ENCODE results near the gene TMEM51.

The TMEM51 gene

GRCh38 chr1:15207829-15208429, 54.4 kb downstream of the TMEM51 start:
- DNase-seq (ENCODE audit: low read depth) = no peak
- H3K4me3 ChIP-seq (ENCODE audit: control insufficient read depth, low read depth, low read length) = no peak overlapping the region
- TF ChIP-seq CTCF (conservative IDR thresholded peaks at IDR 0.05; ENCODE audit: control insufficient read depth, insufficient read depth, low read depth, low read length) = no peak

- no peak for TF ChIP-seq CTCF (conservative IDR thresholded peaks at IDR 0.05; ENCODE audit: control insufficient read depth, insufficient read depth, low read depth, low read length)
- no peak for DNase-seq (ENCODE audit: low read depth)
- no peak overlapping the region for H3K4me3 ChIP-seq (ENCODE audit: control insufficient read depth, low read depth, low read length)
These were observed 57.3 kb downstream of the TMEM51 start for GRCh38 chr1:15210651-15211375.

GRCh38 chr1:15211424-15211823, 57.9 kb downstream of the TMEM51 start:
- TF ChIP-seq CTCF (conservative IDR thresholded peaks at IDR 0.05; ENCODE audit: control insufficient read depth, insufficient read depth, low read depth, low read length) = no peak
- H3K4me3 ChIP-seq (ENCODE audit: control insufficient read depth, low read depth, low read length) = no peak overlapping the region
- DNase-seq (ENCODE audit: low read depth) = no peak

GRCh38 chr1:15212216-15212953, 58.8 kb downstream of the TMEM51 start:
- H3K4me3 ChIP-seq (ENCODE audit: control insufficient read depth, low read depth, low read length) = no peak overlapping the region
- no peak for DNase-seq (ENCODE audit: low read depth)
- TF ChIP-seq CTCF (conservative IDR thresholded peaks at IDR 0.05; ENCODE audit: control insufficient read depth, insufficient read depth, low read depth, low read length) = no peak

GRCh38 chr1:15212954-15213291, 59.4 kb downstream of the TMEM51 start:
- no peak for DNase-seq (ENCODE audit: low read depth)
- H3K4me3 ChIP-seq (ENCODE audit: control insufficient read depth, low read depth, low read length) = no peak overlapping the region

GRCh38 chr1:15213341-15213821, 59.8 kb downstream of the TMEM51 start:
- DNase-seq (ENCODE audit: low read depth) = peak; percentile 40
- no peak overlapping the region for H3K4me3 ChIP-seq (ENCODE audit: control insufficient read depth, low read depth, low read length)
- no peak for TF ChIP-seq CTCF (conservative IDR thresholded peaks at IDR 0.05; ENCODE audit: control insufficient read depth, insufficient read depth, low read depth, low read length)

More at GRCh38 chr1:15212954-15213291, 59.4 kb downstream of the TMEM51 start:
- TF ChIP-seq CTCF (conservative IDR thresholded peaks at IDR 0.05; ENCODE audit: control insufficient read depth, insufficient read depth, low read depth, low read length) = no peak
